Right renal cortex interstitium (tissue), 3 donors: ENCODE data around the gene MAGIX. TPM values are rescaled to one million over a fixed set of nuclear protein-coding genes. Genes with fewer than 3 reads are reported as not detected.
"Not testable (repeated sequence)": the region's sequence is repeated elsewhere in the genome, so short reads cannot be mapped to it uniquely, and the experiment has no call there.

Experiments
- DNase-seq, 3 donors: peaks; one replicate each; pipeline ENCODE4 v3.0.0-alpha.2; 2013; ENCODE audit warnings: low read depth in 3 of 3, low spot score in 2 of 3
- polyA plus RNA-seq, 3 donors: library from polyadenylated mRNA; unstranded; fragments of 120-200 nt; gene quantifications; one replicate each; pipeline ENCODE4 v1.2.1, GENCODE V29; 2013; ENCODE audit not compliant: insufficient read length in 3 of 3

MAGIX gene
- polyA plus RNA-seq, 3 donors: 2.7 to 5.3 (median 3.6) TPM

- DNase-seq: no peak
These were observed 5.4 kb upstream of the MAGIX start for GRCh38 chrX:49157194-49157593.

DNA sequence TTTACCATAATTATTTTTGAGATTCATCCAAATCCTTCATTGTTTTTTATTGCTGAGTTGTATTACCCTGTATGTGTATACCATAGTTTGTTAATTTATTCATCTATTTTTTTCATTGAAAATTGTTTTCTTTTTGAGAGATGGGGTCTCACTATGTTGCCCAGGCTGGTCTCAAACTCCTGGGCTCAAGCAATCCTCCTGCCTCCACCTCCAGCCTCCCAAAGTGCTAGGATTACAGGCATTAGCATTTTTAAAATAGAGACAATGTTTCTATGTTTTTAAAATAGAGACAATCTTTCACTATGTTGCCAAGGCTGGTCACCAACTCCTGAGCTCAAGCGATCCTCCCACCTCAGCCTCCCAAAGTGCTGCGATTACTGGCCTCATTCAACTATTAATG is 1.6 kb upstream of the MAGIX start:
- DNase-seq: no peak

- no peak for DNase-seq
These were observed 926 bp upstream of the MAGIX start for GRCh38 chrX:49161632-49162031.

GRCh38 chrX:49163555-49164419 is 1.2 kb downstream of the MAGIX start:
- peak in 1 of 3 donors; percentile 55 for DNase-seq

DNA sequence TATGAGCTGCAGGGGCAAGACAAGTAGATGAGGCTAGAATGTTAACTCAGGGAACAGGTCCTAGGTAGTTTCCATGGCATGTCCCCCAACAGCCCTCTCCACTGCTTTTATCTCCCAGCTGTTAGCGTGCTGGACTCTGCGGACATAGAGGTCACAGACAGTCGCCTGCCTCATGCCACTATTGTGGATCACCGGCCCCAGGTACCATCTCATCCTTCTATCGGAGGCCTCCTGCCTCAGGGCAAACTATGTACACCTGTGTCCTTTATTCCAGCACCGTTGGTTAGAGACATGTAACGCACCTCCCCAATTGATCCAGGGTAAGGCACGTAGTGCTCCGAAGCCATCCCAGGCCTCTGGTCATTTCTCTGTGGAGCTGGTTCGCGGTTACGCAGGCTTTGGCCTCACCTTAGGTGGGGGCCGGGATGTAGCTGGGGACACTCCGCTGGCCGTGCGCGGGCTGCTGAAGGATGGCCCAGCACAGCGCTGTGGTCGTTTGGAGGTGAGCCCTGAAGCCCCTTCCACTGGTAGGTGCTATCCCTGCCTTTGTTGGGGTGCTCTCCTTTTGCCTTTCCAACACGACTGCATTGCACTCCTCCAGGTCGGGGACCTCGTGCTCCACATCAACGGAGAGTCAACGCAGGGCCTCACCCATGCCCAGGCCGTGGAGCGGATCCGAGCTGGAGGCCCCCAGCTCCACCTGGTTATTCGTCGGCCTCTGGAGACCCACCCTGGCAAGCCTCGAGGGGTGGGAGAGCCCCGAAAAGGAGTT is 2.2 kb downstream of the MAGIX start:
- no peak for DNase-seq

- DNase-seq: peak in 1 of 3 donors; percentile 59
These were observed 3.6 kb downstream of the MAGIX start for GRCh38 chrX:49165901-49166881.

GRCh38 chrX:49166914-49167739 is 4.6 kb downstream of the MAGIX start:
- DNase-seq: no peak

DNA sequence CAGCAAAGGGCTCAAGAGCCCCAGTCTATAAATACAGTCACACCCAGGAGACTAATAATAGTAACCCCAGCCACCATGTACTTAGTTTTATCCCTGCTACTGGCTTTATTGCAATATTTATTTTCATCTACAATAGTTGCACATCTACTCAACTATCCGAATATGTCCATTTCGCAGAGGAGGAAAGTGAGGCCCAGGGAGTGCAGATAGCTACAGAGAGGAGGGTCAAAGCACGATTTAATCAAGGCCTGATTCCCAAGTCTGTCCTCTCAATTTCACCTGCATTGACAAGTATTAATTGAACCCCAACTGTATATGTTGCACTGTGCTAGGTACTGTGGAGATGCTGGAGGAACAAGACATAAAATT is 5.2 kb downstream of the MAGIX start:
- no peak for DNase-seq

DNA sequence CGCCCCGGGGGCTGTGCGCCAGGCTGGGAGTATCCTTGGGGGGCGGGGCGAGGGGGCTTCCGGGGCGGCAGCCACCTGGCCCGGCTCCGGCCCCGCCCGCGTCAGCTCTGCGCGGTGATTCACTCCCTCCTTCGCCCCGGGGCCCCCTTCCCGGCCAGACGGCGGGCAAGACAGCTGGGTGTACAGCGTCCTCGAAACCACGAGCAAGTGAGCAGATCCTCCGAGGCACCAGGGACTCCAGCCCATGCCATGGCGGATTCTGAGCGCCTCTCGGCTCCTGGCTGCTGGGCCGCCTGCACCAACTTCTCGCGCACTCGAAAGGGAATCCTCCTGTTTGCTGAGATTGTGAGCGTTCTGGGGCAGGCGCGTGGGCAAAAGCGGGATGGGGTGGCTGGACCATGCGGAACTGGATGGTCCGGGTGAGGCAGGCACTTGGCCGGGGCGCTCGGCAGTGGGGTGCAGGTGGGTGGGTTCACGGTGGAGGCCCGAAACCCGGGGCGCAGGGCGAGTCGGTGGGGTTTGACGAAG is 9.3 kb downstream of the MAGIX start, which contains the start of gene PLP2:
Gene PLP2, plus strand, starts transcription at position 147 of the 528 bp plus-strand sequence. Its CDS starts 103 bp downstream, at position 250.
- DNase-seq: no peak

DNA sequence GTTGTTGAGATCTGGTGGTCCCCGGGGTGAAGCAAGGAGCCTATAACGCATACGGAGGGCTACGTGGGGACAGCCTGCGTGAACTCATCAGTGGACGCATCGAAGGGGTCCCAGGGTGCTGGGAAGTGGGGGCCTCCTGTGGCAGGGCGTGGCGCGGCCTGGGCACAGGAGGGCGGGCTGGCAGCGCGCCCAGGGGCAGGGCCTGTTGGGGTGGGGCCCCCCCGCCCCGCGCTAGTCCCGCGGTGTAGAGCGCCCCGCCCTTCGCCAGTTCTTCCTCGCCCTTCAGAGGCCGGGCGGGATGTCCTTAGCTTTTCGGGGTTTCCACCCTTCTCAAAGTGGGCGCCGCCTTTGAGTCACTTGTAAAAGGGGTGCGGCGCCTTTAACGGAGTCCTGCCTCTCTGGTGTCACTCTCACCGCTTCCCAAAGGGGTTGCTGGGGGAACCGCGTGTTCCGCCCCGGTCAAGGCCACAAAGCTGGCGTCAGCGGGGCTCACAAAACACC is 9.8 kb downstream of the MAGIX start:
- DNase-seq: no peak

GRCh38 chrX:49173544-49173943 is 11.0 kb downstream of the MAGIX start:
- not testable (repeated sequence) for DNase-seq

GRCh38 chrX:49174723-49175122 is 12.2 kb downstream of the MAGIX start:
- no peak for DNase-seq

- DNase-seq: no peak
These were observed 13.1 kb downstream of the MAGIX start for GRCh38 chrX:49175435-49176274.

- no peak for DNase-seq
These were observed 14.1 kb downstream of the MAGIX start for GRCh38 chrX:49176421-49177326.

DNA sequence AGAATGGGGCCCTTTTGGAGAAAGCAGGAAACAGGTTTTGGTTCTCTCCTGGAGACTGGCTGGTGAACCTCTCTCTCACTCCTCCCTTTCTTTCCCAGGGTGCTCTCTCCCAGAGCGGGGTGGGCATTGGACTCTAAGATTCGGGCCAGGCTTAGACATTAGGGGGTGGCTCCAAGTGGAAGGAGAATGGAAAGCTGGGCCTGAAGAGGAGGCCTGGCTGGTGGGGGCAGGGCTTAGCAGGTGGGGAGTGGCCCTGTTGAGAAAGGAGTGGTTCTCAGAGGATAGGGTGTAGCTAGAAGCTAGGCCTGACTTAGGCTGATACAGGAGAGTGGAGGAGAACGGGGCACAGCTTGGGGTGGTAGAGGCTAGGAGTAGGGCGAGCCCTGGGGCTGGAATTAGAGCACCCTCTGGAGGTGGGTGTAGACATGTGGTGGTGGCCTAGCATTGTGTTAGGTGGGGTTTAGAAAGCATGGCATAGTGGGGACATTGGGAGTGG is 14.8 kb downstream of the MAGIX start:
- DNase-seq: no peak

GRCh38 chrX:49177873-49178480 is 15.4 kb downstream of the MAGIX start:
- no peak for DNase-seq

- no peak for DNase-seq
These were observed 16.0 kb downstream of the MAGIX start for GRCh38 chrX:49178537-49178936.
